MM.1S (cell line): ENCODE measurements around the gene FAM120AOS.

ENCODE experiments used
- CTCF ChIP-seq: fragments of 300-600 bp; sonication (generic); IDR thresholded peaks from 2 replicates; pipeline ENCODE4 v1.5.1; 2016; ENCODE audit warnings: antibody characterized with exemption, low read length, mixed read lengths
- EZH2 ChIP-seq: fragments of 300-600 bp; sonication (generic); optimal IDR thresholded peaks from 2 replicates; pipeline ENCODE3; 2017; ENCODE audit warnings: low read depth, mild to moderate bottlenecking, antibody characterized with exemption, low read length, mixed read lengths
- EZH2phosphoT487 ChIP-seq: fragments of 300-600 bp; sonication (generic); IDR thresholded peaks from 2 replicates; pipeline ENCODE4 v1.6.1; 2018; ENCODE audit warnings: antibody characterized with exemption, low read length

GRCh38 chr9:93460689-93461413 is 7.5 kb upstream of the FAM120AOS start:
- TF ChIP-seq EZH2phosphoT487 (no peak), CTCF (no peak), EZH2 (no peak)
